Measurements from ENCODE around the gene THRB.
"Not testable (repeated sequence)": the region's sequence is repeated elsewhere in the genome, so short reads cannot be mapped to it uniquely, and the experiment has no call there.

THRB gene

GRCh38 chr3:24400015-24400414 lies 94.6 kb downstream of the THRB start:
- DNase-seq = no peak

GRCh38 chr3:24399614-24400013 lies 95.0 kb downstream of the THRB start:
- no peak for DNase-seq

- not testable (repeated sequence) for DNase-seq
These were observed 95.9 kb downstream of the THRB start for GRCh38 chr3:24398712-24399111.

GRCh38 chr3:24396338-24396737 lies 98.3 kb downstream of the THRB start:
- no peak for DNase-seq

- DNase-seq = no peak
These were observed 99.9 kb downstream of the THRB start for GRCh38 chr3:24394754-24395153.

GRCh38 chr3:24393316-24393715 lies 101.3 kb downstream of the THRB start:
- no peak for DNase-seq

GRCh38 chr3:24390169-24391130 lies 104.2 kb downstream of the THRB start:
- DNase-seq = no peak

GRCh38 chr3:24389108-24390090 lies 105.3 kb downstream of the THRB start:
- no peak for DNase-seq

- no peak for DNase-seq
These were observed 106.0 kb downstream of the THRB start for GRCh38 chr3:24388611-24389010.

GRCh38 chr3:24388159-24388558 lies 106.5 kb downstream of the THRB start:
- no peak for DNase-seq

GRCh38 chr3:24387493-24387892 lies 107.2 kb downstream of the THRB start:
- DNase-seq = no peak

- no peak for DNase-seq
These were observed 107.7 kb downstream of the THRB start for GRCh38 chr3:24387000-24387399.

GRCh38 chr3:24386458-24386857 lies 108.2 kb downstream of the THRB start:
- no peak for DNase-seq

GRCh38 chr3:24385012-24385615 lies 109.5 kb downstream of the THRB start:
- no peak for DNase-seq

GRCh38 chr3:24382647-24383046 lies 112.0 kb downstream of the THRB start:
- no peak for DNase-seq

GRCh38 chr3:24379936-24380335 lies 114.7 kb downstream of the THRB start:
- DNase-seq = no peak

- DNase-seq = no peak
These were observed 116.3 kb downstream of the THRB start for GRCh38 chr3:24378313-24378712.

- DNase-seq = no peak
These were observed 117.2 kb downstream of the THRB start for GRCh38 chr3:24377218-24377993.

GRCh38 chr3:24375947-24376384 lies 118.7 kb downstream of the THRB start:
- no peak for DNase-seq

GRCh38 chr3:24374801-24375200 lies 119.8 kb downstream of the THRB start:
- DNase-seq = no peak

- DNase-seq = no peak
These were observed 121.3 kb downstream of the THRB start for GRCh38 chr3:24373198-24373959.
